A172 (cell line): ENCODE results near the gene PID1. TPM values are rescaled to one million over a fixed set of nuclear protein-coding genes. Genes with fewer than 3 reads are reported as not detected.
"Not testable (repeated sequence)": the region's sequence is repeated elsewhere in the genome, so short reads cannot be mapped to it uniquely, and the experiment has no call there.

Experiments
- DNase-seq: peaks from one replicate; pipeline ENCODE4 v3.0.0-alpha.2; 2015; ENCODE audit warnings: low spot score
- total RNA-seq: library from RNA; depleted of rRNA; stranded (reverse); fragments of >200 nt; shearing (Covaris generic); gene quantifications from 2 replicates; pipeline ENCODE4 v1.2.3, GENCODE V29; 2014

PID1 gene
- total RNA-seq, 1 experiment from 2014 or later = 8.1 TPM

GRCh38 chr2:229080172-229080571 is 190.9 kb downstream of the PID1 start:
- no peak for DNase-seq

- DNase-seq = not testable (repeated sequence)
Measured at GRCh38 chr2:229076886-229077285, 194.2 kb downstream of the PID1 start.

GRCh38 chr2:229073935-229074334 is 197.2 kb downstream of the PID1 start:
- no peak for DNase-seq

GRCh38 chr2:229071292-229071976 is 199.7 kb downstream of the PID1 start:
- no peak for DNase-seq

- no peak for DNase-seq
Measured at GRCh38 chr2:229066121-229066715, 204.9 kb downstream of the PID1 start.

- DNase-seq = no peak
Measured at GRCh38 chr2:229064749-229065148, 206.3 kb downstream of the PID1 start.

- DNase-seq = no peak
Measured at GRCh38 chr2:229060147-229060546, 210.9 kb downstream of the PID1 start.

- no peak for DNase-seq
Measured at GRCh38 chr2:229059331-229060033, 211.6 kb downstream of the PID1 start.

- DNase-seq = no peak
Measured at GRCh38 chr2:229057976-229058553, 213.0 kb downstream of the PID1 start.

GRCh38 chr2:229054311-229054710 is 216.8 kb downstream of the PID1 start:
- DNase-seq = no peak

GRCh38 chr2:229051798-229052197 is 219.3 kb downstream of the PID1 start:
- DNase-seq = no peak

- no peak for DNase-seq
Measured at GRCh38 chr2:229050133-229050532, 221.0 kb downstream of the PID1 start.

GRCh38 chr2:229048134-229048533 is 223.0 kb downstream of the PID1 start:
- no peak for DNase-seq

- no peak for DNase-seq
Measured at GRCh38 chr2:229045671-229046070, 225.4 kb downstream of the PID1 start.

- DNase-seq = peak; percentile 58
Measured at GRCh38 chr2:229044581-229044980, 226.5 kb downstream of the PID1 start.

GRCh38 chr2:229043681-229044080 is 227.4 kb downstream of the PID1 start:
- peak; percentile 20 for DNase-seq

GRCh38 chr2:229042349-229042748 is 228.7 kb downstream of the PID1 start:
- no peak for DNase-seq

- no peak for DNase-seq
Measured at GRCh38 chr2:229041691-229042090, 229.4 kb downstream of the PID1 start.

- DNase-seq = no peak
Measured at GRCh38 chr2:229037621-229038020, 233.5 kb downstream of the PID1 start.

- DNase-seq = no peak
Measured at GRCh38 chr2:229033816-229034215, 237.3 kb downstream of the PID1 start.

- DNase-seq = no peak
Measured at GRCh38 chr2:229032608-229033234, 238.4 kb downstream of the PID1 start.
